ENCODE data around the gene PPM1D.
"Not testable (repeated sequence)": the region's sequence is repeated elsewhere in the genome, so short reads cannot be mapped to it uniquely, and the experiment has no call there.

Gene PPM1D

DNA sequence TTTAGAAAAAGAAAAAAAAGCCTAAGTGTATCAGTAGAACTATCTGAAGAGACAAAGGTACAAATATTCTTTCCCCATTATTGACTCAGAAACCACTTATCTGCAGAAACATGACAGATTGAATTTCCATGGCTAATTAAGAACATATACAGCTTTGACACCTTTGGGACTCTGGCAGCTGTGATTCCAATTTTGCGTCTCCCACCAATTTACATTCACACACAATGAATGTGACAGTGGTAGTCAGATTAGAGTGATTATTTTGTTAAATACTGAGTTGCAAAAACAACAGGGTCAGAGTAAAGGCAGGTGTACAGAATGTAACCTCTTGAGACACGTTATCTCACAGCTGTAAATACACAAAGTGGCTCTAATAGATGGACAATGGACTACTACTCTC is 5.3 kb upstream of the PPM1D start:
- no peak for DNase-seq

GRCh38 chr17:60597297-60597696 is 2.7 kb upstream of the PPM1D start:
- DNase-seq, result no peak

DNA sequence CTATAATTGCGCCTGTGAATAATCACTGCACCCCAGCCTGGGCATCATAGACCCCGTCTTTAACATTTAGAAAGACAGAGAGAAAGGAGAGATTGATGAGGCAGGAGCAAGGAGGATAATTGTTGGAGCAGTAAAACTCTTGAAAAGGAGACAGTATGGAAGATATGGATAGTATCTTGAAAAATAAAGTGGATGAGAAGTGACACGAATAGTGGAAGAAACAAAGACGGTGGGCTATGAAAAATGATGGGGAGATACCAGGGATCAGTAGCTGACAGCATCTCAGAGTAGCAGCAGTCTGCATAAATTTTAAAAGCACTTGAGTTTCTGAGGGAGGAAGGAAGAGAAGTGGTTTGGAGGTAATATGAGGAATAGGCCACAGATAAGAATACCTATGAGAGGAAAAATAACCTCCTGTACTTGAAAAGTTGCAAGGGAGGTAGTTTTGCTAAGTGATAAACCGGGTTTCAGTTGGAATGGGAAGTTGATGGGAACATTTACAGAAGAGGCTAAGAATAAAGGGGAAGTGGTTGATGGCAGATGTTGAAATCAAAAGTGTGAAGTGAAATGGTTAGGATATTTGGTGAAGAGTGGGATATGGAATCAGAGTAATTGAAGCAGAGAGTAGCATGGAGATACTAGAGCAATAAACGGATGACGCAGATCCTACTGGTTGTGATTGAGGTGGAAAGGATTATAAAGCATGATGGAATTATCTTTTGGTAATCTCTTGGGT is 1.8 kb upstream of the PPM1D start:
- no peak for DNase-seq

DNA sequence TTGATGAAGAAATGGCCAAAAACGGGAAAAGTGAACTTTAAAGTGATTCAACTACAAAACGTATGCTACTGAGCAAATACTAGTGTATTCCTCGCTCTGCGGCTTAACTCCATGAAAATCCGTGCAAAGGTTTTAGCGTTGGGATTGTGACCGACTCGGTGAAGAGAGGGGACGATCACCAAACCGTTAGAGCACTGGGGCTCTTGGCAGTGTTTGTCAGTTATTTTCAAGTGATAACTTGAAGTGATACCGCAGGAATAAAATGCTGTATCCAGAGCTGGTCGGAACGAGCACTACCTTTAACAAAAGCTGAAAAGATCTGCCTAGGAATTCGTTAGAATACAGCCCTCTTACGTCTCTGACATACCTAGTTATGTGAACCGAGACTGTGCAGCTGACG is 773 bp upstream of the PPM1D start:
- DNase-seq, result no peak

GRCh38 chr17:60600490-60601446 is 775 bp downstream of the PPM1D start:
- DNase-seq, result peak; percentile 56

- peak; percentile 13 for DNase-seq
Observed at GRCh38 chr17:60601447-60602384, 1.7 kb downstream of the PPM1D start.

- DNase-seq, result no peak
Observed at GRCh38 chr17:60602385-60602742, 2.4 kb downstream of the PPM1D start.

- no peak for DNase-seq
Observed at GRCh38 chr17:60602871-60603270, 2.9 kb downstream of the PPM1D start.

GRCh38 chr17:60603477-60603876 is 3.5 kb downstream of the PPM1D start:
- not testable (repeated sequence) for DNase-seq

GRCh38 chr17:60604686-60605334 is 4.8 kb downstream of the PPM1D start:
- no peak for DNase-seq

DNA sequence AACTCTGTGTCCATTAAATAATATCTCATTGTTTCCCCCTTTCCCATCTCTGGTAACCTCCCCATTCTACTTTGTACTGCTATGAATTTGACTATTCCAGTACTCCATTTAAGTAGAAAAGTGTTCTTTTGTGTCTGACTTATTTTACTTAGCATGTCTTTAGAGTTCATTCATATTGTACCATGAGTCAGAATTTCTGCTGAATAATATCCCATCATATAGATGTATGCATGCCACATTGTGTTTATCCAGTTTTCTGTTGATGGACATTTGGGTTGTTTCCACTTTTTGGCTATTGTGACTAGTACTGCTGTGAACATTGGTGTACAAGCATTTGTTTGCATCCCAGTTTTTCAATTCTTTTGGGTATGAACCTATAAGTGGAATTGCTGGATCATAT is 6.0 kb downstream of the PPM1D start:
- DNase-seq, result no peak

DNA sequence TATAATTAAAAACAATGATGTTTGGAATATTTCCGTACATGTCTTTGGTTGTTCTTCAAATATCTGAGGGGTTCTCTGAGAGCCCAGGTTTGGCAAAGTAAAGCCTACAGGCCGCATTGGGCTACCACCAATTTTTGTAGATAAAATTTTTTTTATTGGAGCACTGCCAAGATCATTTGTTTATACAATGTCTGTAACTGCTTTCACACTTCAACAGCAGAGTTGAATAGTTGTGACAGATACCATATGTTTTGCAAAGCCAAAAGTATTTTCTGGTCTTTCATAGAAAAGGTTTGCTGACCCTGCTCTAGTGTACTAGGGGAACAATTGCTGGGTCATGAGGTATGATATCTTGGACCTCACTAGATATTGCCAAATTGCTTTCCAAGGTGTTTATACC is 10.5 kb downstream of the PPM1D start:
- no peak for DNase-seq

GRCh38 chr17:60611321-60611720 is 11.3 kb downstream of the PPM1D start:
- DNase-seq, result not testable (repeated sequence)

- DNase-seq, result no peak
Observed at GRCh38 chr17:60613325-60613724, 13.3 kb downstream of the PPM1D start.

DNA sequence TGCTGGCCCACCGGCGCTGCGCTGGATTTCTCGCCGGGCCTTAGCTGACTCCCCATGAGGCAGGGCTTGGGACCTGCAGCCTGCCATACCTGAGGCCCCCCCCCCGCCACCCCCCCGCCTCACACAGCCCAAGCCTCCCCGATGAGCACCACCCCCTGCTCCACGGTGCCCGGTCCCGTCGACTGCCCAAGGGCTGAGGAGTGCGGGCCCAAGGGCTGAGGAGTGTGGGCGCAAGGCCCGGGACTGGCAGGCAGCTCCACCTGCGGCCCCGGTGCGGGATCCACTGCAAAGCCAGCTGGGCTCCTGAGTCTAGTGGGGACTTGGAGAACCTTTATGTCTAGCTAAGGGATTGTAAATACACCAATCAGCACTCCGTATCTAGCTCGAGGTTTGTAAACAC is 13.8 kb downstream of the PPM1D start:
- not testable (repeated sequence) for DNase-seq

GRCh38 chr17:60614247-60614646 is 14.3 kb downstream of the PPM1D start:
- DNase-seq, result not testable (repeated sequence)

- DNase-seq, result no peak
Observed at GRCh38 chr17:60615108-60615507, 15.1 kb downstream of the PPM1D start.

DNA sequence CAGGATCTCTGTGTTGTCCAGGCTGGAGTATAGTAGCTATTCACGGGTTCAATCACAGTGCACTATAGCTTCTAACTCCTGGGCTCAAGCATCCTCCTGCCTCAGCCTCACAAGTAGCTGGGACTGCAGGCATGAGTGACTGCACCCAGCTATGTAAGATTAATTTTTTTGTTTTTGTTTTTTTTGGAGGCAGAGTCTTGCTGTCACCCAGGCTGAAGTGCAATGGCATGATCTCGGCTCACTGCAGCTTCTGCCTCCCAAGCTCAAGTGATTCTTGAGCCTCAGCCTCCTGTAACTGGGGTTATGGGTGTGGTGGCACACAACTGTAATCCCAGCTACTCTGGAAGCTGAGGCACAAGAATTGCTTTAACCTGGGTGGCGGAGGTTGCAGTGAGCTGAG is 15.8 kb downstream of the PPM1D start:
- DNase-seq, result no peak

GRCh38 chr17:60618080-60618479 is 18.1 kb downstream of the PPM1D start:
- no peak for DNase-seq

DNA sequence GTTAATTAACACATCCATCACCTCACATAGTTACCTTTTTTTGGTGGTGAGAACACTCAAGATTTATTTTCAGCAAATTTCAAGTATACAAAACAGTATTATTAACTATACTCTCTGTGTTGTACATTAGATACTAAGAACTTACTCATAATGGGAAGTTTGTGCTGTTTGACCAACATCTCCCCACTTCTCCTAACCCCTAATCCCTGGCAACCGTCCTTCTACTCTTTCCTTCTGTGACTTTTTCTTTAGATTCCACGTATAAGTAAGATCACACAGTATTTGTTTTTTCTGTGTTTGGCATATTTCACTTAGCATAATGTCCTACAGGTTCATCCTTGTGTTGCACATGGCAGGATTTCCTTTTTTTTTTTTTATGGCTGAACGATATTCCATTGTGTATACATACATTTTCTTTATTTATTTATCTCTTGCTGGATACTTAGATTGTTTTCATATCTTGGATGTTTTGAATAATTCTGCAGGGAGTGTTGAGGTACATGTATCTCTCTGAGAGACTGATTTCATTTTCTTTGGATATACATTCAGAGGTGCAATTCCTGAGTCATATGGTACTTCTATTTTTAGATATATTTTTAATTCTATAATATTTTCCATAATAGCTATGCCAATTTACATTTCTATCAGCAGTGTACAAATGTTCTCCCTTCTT is 19.0 kb downstream of the PPM1D start:
- no peak for DNase-seq

GRCh38 chr17:60622961-60623360 is 23.0 kb downstream of the PPM1D start:
- no peak for DNase-seq

DNA sequence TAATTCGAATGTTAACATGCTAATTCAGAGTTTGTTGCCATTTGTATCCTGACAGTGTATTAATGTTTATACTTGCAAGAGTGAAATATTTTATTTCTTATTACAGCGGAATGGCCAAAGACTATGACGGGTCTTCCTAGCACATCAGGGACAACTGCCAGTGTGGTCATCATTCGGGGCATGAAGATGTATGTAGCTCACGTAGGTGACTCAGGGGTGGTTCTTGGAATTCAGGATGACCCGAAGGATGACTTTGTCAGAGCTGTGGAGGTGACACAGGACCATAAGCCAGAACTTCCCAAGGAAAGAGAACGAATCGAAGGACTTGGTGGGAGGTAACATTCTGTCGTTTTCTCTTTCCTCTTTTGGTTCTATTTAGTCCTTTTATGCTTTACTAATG is 23.4 kb downstream of the PPM1D start:
- no peak for DNase-seq

All from activated CD4-positive, alpha-beta T cell treated with anti-CD3 and anti-CD28 coated beads, Interleukin-2, amount 50 U/mL, for 1 hour (primary cell).